Measurements from ENCODE around the gene TPBGL.
A peak's percentile ranks its signal among the peaks of the same experiment; 100 is the strongest.

The TPBGL gene

DNA sequence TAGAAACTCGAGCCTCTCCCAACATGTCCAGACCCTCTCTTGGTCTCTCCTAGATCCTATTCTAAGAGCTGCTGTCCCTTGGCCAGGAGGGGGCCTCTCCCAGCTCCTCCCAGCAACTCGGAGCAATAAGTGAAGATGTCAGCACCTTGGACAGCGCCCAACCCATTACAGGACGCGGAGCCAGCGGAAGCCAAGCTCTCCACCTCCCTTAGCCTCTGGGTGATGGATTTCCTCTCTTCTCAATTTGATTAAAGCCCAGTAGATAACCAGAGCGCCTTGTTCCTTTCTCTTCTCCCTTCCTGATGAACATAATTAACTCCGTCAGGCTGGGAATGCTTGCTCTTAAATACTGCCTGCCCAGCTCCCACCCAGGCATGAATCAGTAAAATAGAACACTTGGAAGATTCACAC is 26.2 kb upstream of the TPBGL start:
- peak; percentile 77 for DNase-seq

DNA sequence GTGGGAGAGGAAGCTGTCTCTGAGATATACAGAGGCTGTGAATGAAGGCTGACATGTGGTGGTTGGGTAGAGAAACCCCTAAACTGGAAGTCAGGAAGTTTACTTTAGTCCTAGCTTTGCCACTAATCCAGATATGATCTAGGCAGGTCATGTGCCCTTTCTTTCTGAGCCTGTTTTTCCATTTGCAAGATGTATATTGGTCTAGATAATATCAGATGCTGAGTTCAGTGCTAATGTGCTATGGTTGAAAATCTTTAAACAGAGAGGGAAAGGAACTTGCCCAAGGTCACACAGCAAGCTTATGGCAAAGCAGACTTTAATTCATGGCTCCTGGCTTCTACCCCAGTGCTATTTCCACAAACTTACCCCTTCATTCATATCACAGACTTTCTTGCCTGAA is 25.7 kb upstream of the TPBGL start:
- DNase-seq, result no peak

DNA sequence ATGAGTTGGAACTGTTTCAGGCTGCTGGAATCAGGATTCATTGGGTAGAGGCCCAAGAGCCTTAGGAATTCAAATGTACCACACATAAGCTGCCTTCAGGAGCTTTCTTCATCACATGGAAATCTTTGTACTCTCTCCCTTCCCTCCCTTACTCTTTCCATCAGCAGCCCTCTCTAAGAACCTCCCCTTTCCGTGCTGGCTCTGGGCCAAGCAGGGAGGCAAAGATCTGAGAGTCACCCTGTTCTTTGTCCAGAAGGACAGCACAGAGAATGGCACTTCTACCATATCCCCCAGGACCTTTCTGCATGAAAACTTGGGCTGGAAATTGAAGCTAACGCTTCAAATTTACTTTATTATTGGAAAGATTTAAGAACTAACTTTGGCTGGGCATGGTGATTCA is 20.7 kb upstream of the TPBGL start:
- DNase-seq, result no peak

DNA sequence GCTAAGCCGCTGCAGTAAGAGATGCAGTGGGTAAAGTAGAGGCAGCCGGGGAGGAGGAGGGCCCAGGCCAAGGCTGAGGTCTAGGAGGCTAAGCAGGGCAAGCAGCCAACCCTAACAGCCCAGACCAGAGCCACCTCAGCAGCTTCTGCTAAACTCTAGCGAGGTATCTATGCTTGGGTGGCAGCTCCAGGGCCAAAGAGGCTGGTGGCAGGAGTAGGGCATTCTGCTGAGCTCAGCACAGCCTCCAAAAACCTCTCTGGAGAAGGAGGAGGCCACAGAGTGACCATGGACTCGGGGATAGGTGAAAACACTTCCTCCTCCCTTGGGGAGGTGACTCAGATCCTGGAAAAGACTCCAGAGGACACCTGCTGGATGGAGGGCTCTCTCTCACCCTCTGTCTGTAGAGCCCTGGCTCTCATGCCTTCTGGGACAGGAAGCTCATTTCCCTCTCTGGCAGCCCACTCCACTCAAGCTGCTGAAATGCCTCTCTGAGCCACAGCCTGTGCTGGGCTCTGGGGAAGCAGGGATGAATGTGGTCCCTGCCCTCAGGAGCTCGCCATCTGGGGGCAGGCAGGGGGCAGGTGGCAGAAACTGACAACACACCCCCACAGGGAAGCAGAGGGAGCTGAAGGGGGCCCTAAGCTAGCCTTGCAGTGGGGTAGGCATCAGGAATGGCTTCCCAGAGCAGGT is 16.5 kb upstream of the TPBGL start:
- no peak for DNase-seq

DNA sequence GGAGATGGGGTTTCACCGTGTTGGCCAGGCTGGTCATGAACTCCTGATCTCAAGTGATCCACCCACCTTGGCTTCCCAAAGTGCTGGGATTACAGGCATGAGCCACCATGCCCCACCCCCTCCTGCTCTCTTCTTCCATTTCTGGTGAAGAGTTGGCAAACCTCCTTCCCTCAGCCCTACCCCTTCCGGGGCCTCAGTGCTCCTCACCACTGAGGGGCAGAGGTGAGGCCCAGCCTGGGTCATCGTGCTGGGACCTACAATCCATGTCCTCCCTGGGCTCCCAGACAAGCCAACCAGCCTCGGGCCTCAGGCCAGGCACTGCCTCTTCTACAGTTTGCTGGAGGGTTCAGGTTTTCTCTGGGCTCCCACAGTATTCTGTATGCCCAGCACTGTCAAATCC is 14.8 kb upstream of the TPBGL start:
- no peak for DNase-seq

DNA sequence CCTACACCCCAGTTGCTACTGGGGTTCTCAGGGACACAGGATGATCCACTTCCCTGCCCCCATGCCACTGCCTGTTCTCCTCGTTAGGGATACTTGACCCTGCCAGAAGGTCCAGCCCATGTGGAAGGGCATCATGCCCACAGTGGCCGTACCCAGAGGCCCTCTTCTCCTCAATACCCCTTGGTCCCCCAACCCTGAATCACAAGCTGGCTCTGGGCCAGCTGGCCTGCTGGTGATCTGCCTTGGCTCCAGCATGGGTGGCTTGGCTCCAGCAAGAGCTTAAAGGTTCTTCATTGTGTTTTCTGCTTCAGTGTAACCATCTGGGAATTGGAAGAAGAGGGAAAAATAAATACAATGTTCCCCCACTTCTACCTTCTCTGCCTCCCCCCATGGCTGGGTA is 11.1 kb upstream of the TPBGL start:
- no peak for DNase-seq

DNA sequence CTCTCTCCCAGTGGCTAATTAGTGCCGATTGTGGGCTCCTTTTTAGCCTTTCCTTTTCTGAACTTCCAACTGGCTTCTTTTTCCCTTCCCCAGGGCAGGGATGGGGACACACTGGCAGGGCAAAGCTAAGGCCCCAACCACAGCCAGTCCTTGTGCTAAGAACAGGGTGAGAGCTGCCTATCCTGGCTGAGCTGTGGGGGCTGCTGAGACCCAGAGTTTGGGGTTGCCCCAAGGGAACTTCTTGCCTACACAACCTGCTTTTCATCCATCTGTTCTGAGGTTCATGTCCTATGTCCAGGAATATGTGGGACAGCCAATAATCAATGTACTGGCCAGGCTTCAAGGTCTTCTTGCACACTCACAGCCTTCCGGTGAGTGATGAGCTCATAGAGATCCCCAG is 10.0 kb upstream of the TPBGL start:
- DNase-seq, result no peak

DNA sequence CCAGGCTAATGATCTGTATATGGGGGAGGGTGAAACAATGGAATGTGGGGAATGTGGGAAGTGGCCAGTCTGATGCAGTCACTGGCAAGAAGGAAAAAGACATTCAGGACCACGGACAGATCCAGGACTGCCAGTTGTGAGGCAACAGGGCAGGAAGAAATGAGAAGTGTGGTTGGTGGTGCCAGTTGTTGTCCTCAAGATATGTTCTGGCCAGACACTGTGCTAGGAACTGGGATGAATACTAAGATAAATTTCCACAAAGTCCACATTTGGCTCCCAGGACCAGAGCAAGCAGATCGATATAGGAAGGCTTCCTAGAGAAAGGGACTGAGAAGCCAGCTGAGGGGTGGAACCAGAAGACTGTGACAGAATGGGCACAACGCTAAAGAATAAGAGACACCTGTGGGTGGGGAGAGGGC is 6.8 kb upstream of the TPBGL start:
- peak; percentile 71 for DNase-seq

DNA sequence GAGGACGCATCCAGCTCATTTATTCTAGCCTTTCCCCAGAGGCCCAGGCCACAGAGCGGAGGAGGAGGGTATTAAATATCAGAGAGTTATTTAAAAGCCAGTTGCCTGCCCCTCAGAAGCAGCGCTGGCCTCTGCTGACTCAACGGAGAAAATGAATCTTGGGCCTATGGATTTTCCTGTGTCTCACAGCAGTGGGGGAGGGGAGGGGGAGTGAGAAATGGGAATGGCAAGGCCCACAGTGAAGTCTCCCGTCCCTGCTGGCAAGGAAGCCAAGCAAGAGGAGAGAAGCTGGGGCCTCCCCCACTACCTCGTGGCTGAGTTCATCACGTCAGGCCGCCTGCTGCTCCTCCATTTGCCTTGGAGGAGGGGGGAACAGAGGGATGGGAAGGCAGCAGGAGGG is 4.5 kb upstream of the TPBGL start:
- DNase-seq, result peak; percentile 28

DNA sequence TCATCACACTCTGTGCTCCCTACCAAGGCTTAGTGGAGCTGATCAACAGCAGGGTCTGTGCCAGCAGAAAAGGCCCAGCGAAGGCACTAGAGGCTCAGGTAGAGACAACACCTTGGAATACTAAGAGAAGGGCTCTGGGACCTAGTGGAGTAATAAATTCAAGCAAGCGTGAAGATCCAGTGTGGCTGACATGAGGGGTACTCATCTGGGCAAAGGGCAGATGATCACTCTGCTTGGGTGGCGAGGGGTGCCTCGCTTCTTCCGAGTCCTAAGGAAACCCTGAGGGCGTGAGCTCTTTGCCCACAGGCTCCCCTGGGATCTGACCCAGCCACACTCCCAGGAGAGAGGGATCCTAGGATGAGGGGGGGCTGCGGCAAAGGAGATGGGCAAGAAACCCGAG is 3.5 kb upstream of the TPBGL start:
- no peak for DNase-seq

DNA sequence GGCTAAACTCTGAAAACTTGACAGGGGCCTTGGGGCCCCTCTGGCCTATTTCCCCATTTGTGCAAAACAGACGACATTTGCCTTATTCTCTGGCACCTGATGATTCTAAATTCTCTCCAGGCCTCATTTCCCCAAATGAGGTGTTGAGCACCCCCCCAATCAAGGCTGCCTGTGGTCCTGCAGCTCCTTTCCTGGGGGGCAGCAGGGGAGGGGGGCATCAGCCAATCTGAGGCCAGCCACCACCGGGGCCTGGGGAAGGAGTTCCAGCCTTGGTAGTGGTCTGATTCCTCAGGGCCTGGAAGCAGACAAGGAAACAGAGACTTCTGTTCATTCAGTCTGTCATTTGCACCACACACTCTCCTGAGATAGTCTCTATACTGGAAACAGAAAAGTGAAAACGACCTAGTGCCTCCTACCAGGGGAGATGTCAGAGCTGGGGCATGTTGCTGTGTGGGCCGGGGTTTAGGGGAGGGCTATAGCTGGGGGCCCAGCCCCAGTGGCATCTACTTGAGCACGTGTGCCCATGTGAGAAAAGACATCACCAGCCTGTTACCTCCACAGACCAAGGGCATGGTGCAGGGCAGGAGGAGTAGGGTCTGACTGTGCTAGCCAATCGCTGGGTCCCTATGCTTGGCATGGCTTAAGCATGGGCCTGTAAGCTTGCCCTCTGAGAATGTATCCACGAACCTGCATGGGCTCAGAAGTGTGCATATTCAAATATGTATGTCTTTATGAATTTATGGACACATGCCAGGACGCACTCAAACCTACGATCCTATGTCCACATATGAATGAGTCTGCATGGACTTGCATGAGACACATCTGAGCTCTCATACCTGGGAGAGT is 1.8 kb upstream of the TPBGL start:
- no peak for DNase-seq

DNA sequence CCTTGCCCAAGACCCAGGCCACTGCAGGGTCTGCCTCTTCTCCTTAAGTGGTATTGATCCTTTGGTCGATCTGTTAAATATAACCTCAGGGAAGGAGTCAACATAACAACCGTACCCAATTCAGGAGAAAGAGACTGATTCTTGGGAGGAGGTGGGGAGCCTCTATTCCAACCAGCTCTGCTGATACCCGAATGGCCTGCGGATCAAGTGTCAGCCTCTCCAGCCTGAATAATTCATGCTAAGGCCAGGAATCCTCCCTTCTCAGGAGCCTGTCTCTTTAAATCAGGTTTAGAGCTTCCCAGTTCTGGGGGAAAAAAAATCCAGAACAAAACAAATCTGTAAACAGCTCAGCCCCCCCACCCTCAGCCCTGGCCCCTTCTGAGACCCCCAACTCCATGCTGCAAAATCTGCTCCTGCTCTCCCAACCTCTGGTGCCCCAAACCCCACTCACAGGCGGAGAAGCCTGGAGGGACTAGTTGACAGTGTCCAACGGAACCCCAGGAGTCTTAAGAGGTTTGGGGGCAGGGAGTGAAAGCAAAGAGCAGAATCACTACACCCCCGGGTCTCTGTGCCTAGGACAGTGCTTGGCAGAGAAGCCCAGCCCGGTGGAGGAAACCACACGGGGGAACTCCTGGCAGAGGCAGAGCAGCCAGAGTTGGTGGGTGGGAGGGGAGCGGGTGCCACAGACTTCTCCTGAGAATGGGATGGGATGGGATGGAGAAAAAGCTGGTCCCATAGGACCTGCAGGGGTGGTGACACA is 863 bp upstream of the TPBGL start:
- DNase-seq, result no peak

DNA sequence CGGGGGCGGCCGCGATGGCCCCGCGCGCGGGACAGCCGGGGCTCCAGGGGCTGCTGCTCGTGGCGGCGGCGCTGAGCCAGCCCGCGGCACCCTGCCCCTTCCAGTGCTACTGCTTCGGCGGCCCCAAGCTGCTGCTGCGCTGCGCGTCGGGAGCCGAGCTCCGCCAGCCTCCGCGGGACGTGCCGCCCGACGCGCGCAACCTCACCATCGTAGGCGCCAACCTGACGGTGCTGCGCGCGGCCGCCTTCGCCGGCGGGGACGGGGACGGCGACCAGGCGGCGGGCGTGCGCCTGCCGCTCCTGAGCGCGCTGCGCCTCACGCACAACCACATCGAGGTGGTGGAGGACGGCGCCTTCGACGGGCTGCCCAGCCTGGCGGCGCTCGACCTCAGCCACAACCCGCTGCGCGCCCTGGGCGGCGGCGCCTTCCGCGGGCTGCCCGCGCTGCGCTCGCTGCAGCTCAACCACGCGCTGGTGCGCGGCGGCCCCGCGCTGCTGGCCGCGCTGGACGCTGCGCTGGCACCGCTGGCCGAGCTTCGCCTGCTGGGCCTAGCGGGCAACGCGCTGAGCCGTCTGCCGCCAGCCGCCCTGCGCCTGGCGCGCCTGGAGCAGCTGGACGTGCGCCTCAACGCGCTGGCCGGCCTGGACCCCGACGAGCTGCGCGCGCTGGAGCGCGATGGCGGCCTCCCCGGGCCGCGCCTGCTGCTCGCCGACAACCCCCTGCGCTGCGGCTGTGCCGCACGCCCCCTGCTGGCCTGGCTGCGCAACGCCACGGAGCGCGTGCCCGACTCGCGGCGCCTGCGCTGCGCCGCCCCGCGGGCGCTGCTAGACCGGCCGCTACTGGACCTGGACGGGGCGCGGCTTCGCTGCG is 697 bp downstream of the TPBGL start:
- DNase-seq, result peak; percentile 72

DNA sequence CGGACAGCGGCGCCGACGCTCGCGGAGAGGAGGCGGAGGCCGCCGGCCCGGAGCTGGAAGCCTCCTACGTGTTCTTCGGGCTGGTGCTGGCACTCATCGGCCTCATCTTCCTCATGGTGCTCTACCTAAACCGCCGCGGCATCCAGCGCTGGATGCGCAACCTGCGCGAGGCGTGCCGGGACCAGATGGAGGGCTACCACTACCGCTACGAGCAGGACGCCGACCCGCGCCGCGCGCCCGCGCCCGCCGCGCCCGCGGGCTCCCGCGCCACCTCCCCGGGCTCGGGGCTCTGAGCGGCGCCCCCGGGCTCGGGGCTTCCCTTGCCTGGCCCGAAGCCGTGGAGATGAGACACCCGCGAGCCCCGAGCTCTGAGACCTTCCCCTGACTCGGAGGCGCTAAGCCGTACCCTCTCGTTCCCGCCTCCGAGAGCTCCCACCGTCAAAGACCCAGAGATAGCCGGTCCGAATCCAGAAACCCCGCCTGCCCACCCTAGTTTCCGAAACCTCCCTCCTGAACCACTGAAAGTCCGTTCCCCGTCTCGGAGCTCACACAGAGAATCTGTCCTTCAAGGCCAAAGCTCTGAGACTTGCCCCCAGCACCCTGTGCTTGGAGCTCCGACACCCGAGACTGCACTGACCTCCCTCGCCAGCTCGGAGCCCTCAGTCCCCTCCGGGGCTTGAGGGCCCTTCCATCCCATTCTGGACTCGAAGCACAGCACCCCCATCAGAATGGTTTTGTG is 1.5 kb downstream of the TPBGL start:
- DNase-seq, result no peak

DNA sequence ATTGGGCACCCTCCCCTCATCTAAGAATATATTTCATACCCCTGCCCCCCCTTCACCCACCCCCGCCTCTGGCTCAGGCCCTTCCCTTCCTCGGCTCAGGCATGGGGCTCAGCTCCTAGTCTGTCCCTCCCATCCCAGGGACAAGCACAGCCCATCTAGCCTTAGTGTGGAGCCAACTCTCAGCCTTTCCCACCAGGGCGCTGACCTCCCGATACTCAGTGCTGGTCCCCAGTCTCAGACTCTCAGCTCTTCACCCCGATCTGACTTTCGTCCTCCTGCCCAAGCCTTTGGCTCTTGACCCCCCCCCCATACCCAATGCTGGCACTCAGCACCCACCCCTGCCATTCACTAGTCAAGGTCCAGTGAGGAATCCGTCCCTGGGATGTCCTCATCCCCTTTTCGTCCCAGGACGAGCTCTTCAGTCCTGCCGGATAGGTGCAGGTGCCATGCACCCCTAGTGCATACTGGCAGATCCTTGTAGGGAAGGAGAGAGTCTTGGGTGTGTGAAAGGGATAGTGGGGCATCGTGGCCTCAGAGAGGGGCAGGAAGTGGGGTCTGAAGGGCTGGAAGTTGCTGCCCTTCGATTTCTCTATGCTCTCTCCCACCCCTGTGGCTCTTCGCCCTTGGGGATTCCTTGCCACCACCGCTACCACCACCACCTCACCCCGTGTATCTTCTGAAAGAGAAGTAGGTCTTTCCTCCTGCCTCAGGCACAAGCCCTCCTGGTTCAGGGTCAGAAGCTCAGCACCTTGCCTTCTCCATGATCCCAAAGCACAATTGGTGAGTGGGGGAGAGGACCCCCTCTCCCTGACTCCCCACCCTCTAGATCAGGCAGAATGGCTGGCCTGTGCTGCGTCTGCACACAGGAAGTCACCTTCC is 2.4 kb downstream of the TPBGL start:
- DNase-seq, result no peak

DNA sequence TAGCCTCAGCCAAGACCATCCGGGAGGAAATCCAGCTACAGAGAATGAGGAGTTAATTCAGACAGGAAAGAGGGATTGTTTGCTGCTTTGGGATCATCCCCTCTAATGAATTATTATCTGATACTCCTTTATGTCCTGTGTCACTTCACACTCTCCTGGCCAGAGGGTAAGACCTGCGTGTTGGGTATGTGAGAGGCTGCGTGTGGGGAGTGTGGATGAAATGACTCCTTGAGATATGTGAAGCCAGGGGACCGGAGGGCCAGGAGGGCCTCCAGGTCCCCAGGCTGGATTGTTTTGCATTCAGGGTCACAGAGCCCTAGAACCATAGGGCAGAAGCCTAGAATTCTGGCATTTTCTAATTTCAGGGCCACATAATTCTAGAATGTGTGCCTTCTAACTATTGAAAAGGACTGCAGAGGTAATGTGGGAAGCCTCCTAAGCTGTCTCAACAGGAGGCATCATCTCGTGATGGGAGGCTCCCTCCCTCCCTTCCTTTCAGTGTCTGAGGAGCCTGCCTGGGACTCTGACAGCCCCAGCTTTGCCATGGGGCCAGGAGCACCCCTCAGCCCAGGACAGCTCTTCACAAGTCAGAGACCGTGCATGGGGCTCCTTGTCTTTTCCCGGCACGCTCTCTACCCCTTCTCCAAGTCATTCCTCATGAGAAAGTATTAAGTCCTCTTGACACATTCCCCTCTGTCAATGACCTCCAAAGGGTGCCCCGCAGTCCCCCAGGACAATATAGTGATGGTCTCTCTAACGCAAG is 3.7 kb downstream of the TPBGL start:
- no peak for DNase-seq

DNA sequence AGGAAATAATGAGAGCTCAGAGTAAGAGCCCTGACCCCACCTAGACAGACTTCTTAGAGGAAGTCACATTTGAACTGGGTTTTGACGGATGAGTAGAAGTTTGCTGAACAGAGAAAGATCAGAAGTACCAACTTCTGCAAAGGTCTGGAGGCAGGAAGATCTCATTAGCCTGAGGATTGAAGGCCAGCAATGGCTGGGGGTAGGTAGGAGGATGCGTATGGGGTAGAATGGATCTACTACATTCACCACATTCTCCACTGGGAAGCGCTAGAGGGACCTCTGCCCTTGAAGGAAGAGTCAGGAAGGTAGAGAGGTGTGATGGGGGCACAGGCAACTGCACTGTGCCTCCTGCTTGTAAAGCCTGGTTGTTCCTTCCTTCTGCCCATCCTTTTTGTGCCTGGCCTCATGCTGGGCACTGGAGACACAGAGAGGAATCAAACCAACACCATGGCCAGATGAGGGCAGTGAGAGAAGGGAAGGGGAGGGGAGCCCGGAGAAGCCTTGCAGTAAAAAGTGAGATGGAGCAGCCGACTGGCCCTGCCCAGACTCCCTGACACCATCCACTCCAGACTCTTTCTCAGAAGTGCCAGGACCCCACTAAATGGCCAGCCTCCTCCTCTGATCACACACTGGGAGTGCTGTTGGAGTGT is 4.9 kb downstream of the TPBGL start:
- no peak for DNase-seq

DNA sequence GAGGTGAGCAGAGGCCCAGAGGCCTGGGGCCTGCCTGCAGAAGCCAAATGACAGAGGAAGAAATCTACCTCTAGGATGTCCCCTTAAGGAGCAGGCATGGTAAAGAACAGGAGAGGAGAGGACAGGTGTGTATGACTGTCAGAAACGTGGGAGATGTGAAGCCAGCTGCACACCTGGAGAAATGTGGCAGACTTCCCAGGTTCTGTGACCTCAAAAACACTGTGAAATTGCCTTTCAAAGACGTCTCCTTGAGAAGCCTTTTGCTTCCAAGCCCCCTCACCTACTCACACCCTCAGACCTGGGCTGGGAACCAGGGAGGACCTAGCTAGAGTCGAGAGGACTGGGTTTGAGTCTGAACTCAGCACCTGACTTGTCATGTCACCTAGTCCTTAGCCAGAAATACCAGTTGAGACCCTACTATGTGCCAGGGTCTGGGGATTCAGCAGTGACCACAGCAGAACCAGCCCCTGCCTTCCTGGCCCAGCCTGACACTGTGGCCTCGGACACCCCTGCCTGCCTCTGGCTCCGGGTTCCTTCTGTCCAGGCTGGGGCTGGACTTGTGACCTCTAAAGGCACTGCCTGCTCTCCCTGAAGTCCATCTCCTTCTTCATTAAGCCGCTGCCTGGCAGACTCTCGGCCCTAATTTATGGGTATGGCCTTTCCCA is 5.6 kb downstream of the TPBGL start:
- no peak for DNase-seq

Data from fibroblast of upper back skin (primary cell).